Aorta (tissue), 5 donors: ENCODE measurements around the gene NKD1. TPM values are rescaled to one million over a fixed set of nuclear protein-coding genes. Genes with fewer than 3 reads are reported as not detected.
A peak's percentile ranks its signal among the peaks of the same experiment; 100 is the strongest.

Experiments
- ATAC-seq: fragments of 200-7000 bp; cut with Tn5 transposase; one replicate; pipeline ENCODE4 v1.9.1; 2022; ENCODE audit warnings: moderate library complexity; ENCODE audit not compliant: low FRiP score
- DNase-seq, 2 donors: peaks; one replicate each; pipeline ENCODE4 v3.0.0-alpha.2; 2020
- H3K27ac ChIP-seq, 2 donors: one replicate each; pipeline ENCODE4 v1.5.1; 2013; ENCODE audit warnings: low read length in 2 of 2, mild to moderate bottlenecking in 2 of 2, moderate library complexity in 2 of 2, control low read depth in 1 of 2, inconsistent platforms in 1 of 2, low read depth in 1 of 2
- H3K27me3 ChIP-seq, 2 donors: one replicate each; pipeline ENCODE4 v1.6.1; 2013; ENCODE audit warnings: control low read depth in 1 of 2, low read length in 1 of 2, mild to moderate bottlenecking in 1 of 2, moderate library complexity in 1 of 2; ENCODE audit not compliant: insufficient read depth in 2 of 2, control insufficient read depth in 1 of 2
- H3K36me3 ChIP-seq, 2 donors: one replicate each; pipeline ENCODE4 v1.6.1; 2013; ENCODE audit warnings: control low read depth in 1 of 2, low read length in 1 of 2, mild to moderate bottlenecking in 1 of 2; ENCODE audit not compliant: insufficient read depth in 2 of 2, control insufficient read depth in 1 of 2
- H3K4me1 ChIP-seq, 2 donors: one replicate each; pipeline ENCODE4 v1.6.1; 2013; ENCODE audit warnings: low read length in 2 of 2, control low read depth in 1 of 2, mild to moderate bottlenecking in 1 of 2, moderate library complexity in 1 of 2; ENCODE audit not compliant: insufficient read depth in 2 of 2, control insufficient read depth in 1 of 2
- H3K4me3 ChIP-seq, 2 donors: one replicate each; pipeline ENCODE4 v1.5.1; 2013; ENCODE audit warnings: low read length in 2 of 2, control low read depth in 1 of 2, mild to moderate bottlenecking in 1 of 2
- H3K9me3 ChIP-seq: one replicate; pipeline ENCODE4 v1.6.1; 2013; ENCODE audit warnings: mild to moderate bottlenecking, low read length; ENCODE audit not compliant: control insufficient read depth
- WGBS, 2 donors: extraction: QIAGEN DNeasy Blood & Tissue Kit; methylation state at CpG; one replicate each; pipeline ENCODE4 v1.1.7; 2013; 5-methylcytosine and 5-hydroxymethylcytosine counted together
- intact Hi-C, 2 donors: fragments of 100-400 bp; cut with DNase I; formaldehyde crosslinking; loops; one replicate each; pipeline versions ENCODE4 v1.14.2 to v1.15.0; 2022
- polyA plus RNA-seq, 2 donors: library from polyadenylated mRNA; stranded (reverse); fragments of 200-250 nt; gene quantifications; one replicate each; pipeline ENCODE4 v1.2.3, GENCODE V29; 2013
- total RNA-seq, 2 donors: library from RNA; stranded (reverse); fragmentation: NEBNext Ultra II Directional; extraction: Animal tissue kit (Norgen Biotek cat#: 25700); gene quantifications; one replicate each; pipeline ENCODE4 v1.2.1, GENCODE V29; 2021
- donor health status: healthy with polysubstance abuse.
- donor health status: Bipolar disorder and iron deficiency.
- donor health status: DM: no; HTN: no; CAD: no.
- donor health status: DM: no; HTN: no; CAD: no.
- donor health status: DM: yes; HTN: yes; CAD: no.

The NKD1 gene
- total and polyA plus RNA-seq, 4 donors: 5.1 to 55.2 (median 21.0) TPM

DNA sequence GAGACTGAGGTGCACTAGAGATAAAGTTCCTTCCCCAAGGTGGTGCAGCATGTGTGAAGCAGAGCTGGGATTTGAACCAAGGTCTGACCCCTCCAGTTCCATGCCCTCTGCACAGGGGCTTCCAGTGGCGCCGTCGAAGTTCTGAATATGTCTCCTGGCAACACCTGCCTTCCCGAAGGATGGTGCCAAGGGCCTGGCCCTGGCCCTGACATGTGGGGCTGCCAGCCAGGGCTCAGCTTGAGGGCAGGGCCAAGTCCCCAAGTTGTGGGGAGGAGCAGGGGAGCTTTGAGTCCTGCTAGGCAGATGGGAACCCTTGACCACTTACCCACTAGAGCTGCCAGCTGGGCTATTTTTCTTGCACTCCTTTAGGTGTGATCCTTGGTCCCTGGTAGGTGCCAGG lies 56.4 kb downstream of the NKD1 start:
- WGBS, 2 donors: 14 to 19% methylated on average over 4 of the region's 4 CpGs
- Histone ChIP-seq H3K4me3 (no peak overlapping the region), H3K4me1 (peaks cover 0 to 5% of the 10 kb centered on the region in 2 donors), H3K27me3 (no peaks in the 10 kb centered on the region), H3K9me3 (no peaks in the 10 kb centered on the region), H3K36me3 (no peaks in the 10 kb centered on the region), H3K27ac (peak overlapping the region in 1 of 2 donors; percentile 86)
- ATAC-seq: no peak
- intact Hi-C loops: loop anchor here in 1 of 2 donors (5.0 kb wide), 1 partner anchor 52 kb away; no protein-coding TSS in a partner anchor
- DNase-seq: no peak

GRCh38 chr16:50605733-50606430 lies 57.7 kb downstream of the NKD1 start:
- ATAC-seq (peak; percentile 19), DNase-seq (no peak)
- no peak overlapping the region for H3K4me3 ChIP-seq
- intact Hi-C loops: no loop called here
- no peaks in the 10 kb centered on the region for H3K9me3 ChIP-seq
- no peaks in the 10 kb centered on the region for H3K27me3 ChIP-seq
- H3K36me3 ChIP-seq: no peaks in the 10 kb centered on the region
- 34 to 47% methylated on average over 19 of the region's 19 CpGs for WGBS, 2 donors
- peaks cover 0 to 3% of the 10 kb centered on the region in 2 donors for H3K4me1 ChIP-seq
- peak overlapping the region in 1 of 2 donors; percentile 6 for H3K27ac ChIP-seq

- no peaks in the 10 kb centered on the region for H3K4me1 ChIP-seq
- peak overlapping the region in 1 of 2 donors; percentile 41 for H3K27ac ChIP-seq
- 64 to 76% methylated on average over 17 of the region's 17 CpGs for WGBS, 2 donors
- no peaks in the 10 kb centered on the region for H3K27me3 ChIP-seq
- intact Hi-C loops: no loop called here
- ATAC-seq (no peak), DNase-seq (no peak)
- no peaks in the 10 kb centered on the region for H3K36me3 ChIP-seq
- no peaks in the 10 kb centered on the region for H3K9me3 ChIP-seq
- H3K4me3 ChIP-seq: no peak overlapping the region
Observed at GRCh38 chr16:50606431-50607050, 58.3 kb downstream of the NKD1 start.

- Histone ChIP-seq H3K4me1 (no peaks in the 10 kb centered on the region), H3K4me3 (no peak overlapping the region), H3K27ac (no peak overlapping the region), H3K27me3 (no peaks in the 10 kb centered on the region), H3K36me3 (no peaks in the 10 kb centered on the region), H3K9me3 (no peaks in the 10 kb centered on the region)
- DNase-seq (no peak), ATAC-seq (no peak)
- 78 to 85% methylated on average over 3 of the region's 3 CpGs for WGBS, 2 donors
- intact Hi-C loops: no loop called here
Observed at GRCh38 chr16:50607051-50607431, 58.8 kb downstream of the NKD1 start.

- DNase-seq (no peak), ATAC-seq (no peak)
- intact Hi-C loops: no loop called here
- Histone ChIP-seq H3K4me3 (no peak overlapping the region), H3K27me3 (no peaks in the 10 kb centered on the region), H3K4me1 (no peaks in the 10 kb centered on the region), H3K9me3 (no peaks in the 10 kb centered on the region), H3K36me3 (no peaks in the 10 kb centered on the region), H3K27ac (no peak overlapping the region)
- 82% methylated on average over 4 of the region's 4 CpGs for WGBS, 2 donors
Observed at GRCh38 chr16:50607447-50607846, 59.3 kb downstream of the NKD1 start.

DNA sequence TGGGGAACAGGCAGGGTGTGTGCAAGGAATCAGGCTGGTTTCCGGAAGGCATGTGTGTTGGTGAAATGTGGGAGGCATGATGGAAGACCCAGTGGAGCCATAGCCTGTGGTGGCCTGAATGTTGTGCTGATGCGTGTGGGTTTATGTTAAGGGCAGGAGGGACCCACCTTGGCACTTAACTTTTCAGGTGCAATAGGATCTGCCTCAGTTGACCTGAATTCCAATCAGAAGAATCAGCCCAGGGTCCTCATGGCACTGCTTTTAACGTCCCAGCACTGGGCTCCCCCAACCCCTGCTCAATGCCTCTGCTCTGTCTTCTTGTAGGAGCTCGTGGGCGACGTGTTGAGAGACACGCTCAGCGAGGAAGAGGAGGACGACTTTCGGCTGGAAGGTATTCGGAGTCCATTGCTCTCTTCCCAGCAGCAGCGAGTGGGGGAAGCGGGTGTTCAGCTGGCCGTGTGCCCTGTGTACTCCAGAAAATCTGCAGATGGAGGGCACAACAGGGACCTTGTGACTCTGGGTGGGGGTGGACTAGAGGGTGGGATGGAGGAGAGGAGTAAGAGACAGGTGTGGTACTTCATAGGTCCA lies 59.9 kb downstream of the NKD1 start:
- ATAC-seq (no peak), DNase-seq (no peak)
- no peaks in the 10 kb centered on the region for H3K9me3 ChIP-seq
- 92 to 93% methylated on average over 14 of the region's 14 CpGs for whole genome bisulfite sequencing, 2 donors
- no peak overlapping the region for H3K27ac ChIP-seq
- no peaks in the 10 kb centered on the region for H3K27me3 ChIP-seq
- H3K36me3 ChIP-seq: no peaks in the 10 kb centered on the region
- no peaks in the 10 kb centered on the region for H3K4me1 ChIP-seq
- H3K4me3 ChIP-seq: no peak overlapping the region
- intact Hi-C loops: no loop called here

- DNase-seq: no peak
- H3K27ac ChIP-seq: no peak overlapping the region
- no peaks in the 10 kb centered on the region for H3K36me3 ChIP-seq
- intact Hi-C loops: no loop called here
- ATAC-seq: no peak
- no peak overlapping the region for H3K4me3 ChIP-seq
- H3K4me1 ChIP-seq: no peaks in the 10 kb centered on the region
- no peaks in the 10 kb centered on the region for H3K27me3 ChIP-seq
- WGBS, 2 donors: 82 to 88% methylated on average over 7 of the region's 7 CpGs
- H3K9me3 ChIP-seq: no peaks in the 10 kb centered on the region
Observed at GRCh38 chr16:50609049-50609448, 60.9 kb downstream of the NKD1 start.

DNA sequence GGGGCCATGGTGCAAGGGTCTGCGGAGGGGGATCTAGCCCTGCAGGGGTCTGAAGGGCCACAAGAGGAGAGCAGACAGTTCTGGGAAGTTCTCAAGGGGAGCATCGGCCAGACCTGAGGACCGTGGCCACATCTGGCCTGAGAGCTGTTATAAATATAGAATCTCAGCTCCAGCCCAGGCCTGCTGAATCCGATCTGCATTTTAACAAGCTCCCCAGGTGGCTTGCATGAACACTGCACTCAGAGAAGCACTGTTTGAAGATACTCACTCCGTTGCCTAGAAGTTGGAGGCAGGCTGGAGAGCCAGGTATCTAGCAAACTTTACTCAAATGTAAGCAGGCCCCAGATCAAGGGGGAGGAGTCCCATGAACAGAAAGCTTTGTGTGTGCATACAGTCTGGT lies 61.3 kb downstream of the NKD1 start:
- intact Hi-C loops: no loop called here
- WGBS, 2 donors: 33 to 39% methylated on average over 5 of the region's 5 CpGs
- Histone ChIP-seq H3K4me3 (no peak overlapping the region), H3K4me1 (no peaks in the 10 kb centered on the region), H3K27me3 (no peaks in the 10 kb centered on the region), H3K36me3 (no peaks in the 10 kb centered on the region), H3K9me3 (no peaks in the 10 kb centered on the region), H3K27ac (no peak overlapping the region)
- no peak for DNase-seq
- no peak for ATAC-seq
